Mammary epithelial cell (primary cell): ENCODE results near the gene LDLRAD4.

Experiments
- EZH2 ChIP-seq: IDR thresholded peaks from 2 replicates; pipeline ENCODE4 v1.6.1; 2012; ENCODE audit warnings: low read length, inconsistent platforms, borderline replicate concordance
- TF ChIP-seq, protein P1 (sequence below), 2 donors: IDR thresholded peaks in 1 of 2; conservative IDR thresholded peaks in 1 of 2; 2 replicates each; pipeline ENCODE4 v1.5.1; 2011 to 2012; ENCODE audit warnings: inconsistent platforms in 2 of 2, low read length in 2 of 2, mild to moderate bottlenecking in 2 of 2, control low read depth in 1 of 2, low read depth in 1 of 2; ENCODE audit not compliant: insufficient read depth in 1 of 2; ENCODE audit errors: extremely low read depth in 1 of 2

DNA sequence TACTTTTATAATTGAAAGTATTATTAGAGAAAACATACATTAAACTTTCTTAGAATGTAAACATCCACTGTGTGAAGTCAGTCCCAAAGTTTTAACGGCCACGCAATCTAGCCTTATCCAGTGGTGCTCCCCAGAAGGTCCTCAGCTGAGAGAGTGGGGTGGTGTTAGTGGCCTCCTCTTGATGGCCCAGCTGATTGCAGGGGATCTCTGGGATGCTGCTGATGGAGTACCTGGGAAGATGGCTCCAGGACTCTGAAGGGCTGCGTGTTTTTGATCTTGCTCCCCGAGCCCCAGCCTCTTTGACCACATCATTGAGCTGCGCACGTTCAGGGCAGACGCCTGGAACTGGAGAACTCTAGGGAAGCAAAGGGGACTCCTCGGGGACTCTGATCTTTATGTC, 326.4 kb downstream of the LDLRAD4 start:
- TF ChIP-seq EZH2 = no peak
- TF ChIP-seq, protein P1, sequence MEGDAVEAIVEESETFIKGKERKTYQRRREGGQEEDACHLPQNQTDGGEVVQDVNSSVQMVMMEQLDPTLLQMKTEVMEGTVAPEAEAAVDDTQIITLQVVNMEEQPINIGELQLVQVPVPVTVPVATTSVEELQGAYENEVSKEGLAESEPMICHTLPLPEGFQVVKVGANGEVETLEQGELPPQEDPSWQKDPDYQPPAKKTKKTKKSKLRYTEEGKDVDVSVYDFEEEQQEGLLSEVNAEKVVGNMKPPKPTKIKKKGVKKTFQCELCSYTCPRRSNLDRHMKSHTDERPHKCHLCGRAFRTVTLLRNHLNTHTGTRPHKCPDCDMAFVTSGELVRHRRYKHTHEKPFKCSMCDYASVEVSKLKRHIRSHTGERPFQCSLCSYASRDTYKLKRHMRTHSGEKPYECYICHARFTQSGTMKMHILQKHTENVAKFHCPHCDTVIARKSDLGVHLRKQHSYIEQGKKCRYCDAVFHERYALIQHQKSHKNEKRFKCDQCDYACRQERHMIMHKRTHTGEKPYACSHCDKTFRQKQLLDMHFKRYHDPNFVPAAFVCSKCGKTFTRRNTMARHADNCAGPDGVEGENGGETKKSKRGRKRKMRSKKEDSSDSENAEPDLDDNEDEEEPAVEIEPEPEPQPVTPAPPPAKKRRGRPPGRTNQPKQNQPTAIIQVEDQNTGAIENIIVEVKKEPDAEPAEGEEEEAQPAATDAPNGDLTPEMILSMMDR (conservative IDR thresholded peaks at IDR 0.05 in 1 of 2, IDR thresholded peaks at IDR 0.05 in 1 of 2; ENCODE audit: extremely low read depth in 1 of 2, insufficient read depth in 1 of 2, low read depth in 1 of 2, low read length in 2 of 2) = no peak
